HEK293 (cell line): ENCODE results near the gene FCRL1.

Experiments used
- REPIN1 ChIP-seq: fragments of 450-650 bp; formaldehyde crosslinking; IDR thresholded peaks from 2 replicates; pipeline ENCODE4 v1.5.1; 2017; ENCODE audit warnings: missing biosample characterization, missing genetic modification characterization, low read depth
- REST ChIP-seq: fragments of 450-650 bp; formaldehyde crosslinking; IDR thresholded peaks from 2 replicates; pipeline ENCODE4 v1.5.1; 2016; ENCODE audit warnings: missing biosample characterization, missing genetic modification characterization
- SALL2 ChIP-seq: fragments of 450-650 bp; formaldehyde crosslinking; IDR thresholded peaks from 2 replicates; pipeline ENCODE4 v1.5.0; 2017; ENCODE audit warnings: missing biosample characterization, mild to moderate bottlenecking, missing genetic modification characterization, borderline replicate concordance
- YY1 ChIP-seq: fragments of 450-650 bp; formaldehyde crosslinking; IDR thresholded peaks from 2 replicates; pipeline ENCODE4 v1.5.1; 2018; ENCODE audit warnings: missing biosample characterization, missing genetic modification characterization
- ZBTB11 ChIP-seq: fragments of 450-650 bp; formaldehyde crosslinking; conservative IDR thresholded peaks from 2 replicates; pipeline ENCODE4 v1.5.1; 2016; ENCODE audit warnings: low read depth, missing biosample characterization, missing genetic modification characterization
- ZNF10 ChIP-seq: fragments of 450-650 bp; formaldehyde crosslinking; IDR thresholded peaks from 2 replicates; pipeline ENCODE4 v1.5.1; 2017; ENCODE audit warnings: missing biosample characterization, missing genetic modification characterization
- ZNF2 ChIP-seq: fragments of 450-650 bp; formaldehyde crosslinking; IDR thresholded peaks from 2 replicates; pipeline ENCODE4 v1.5.1; 2016; ENCODE audit warnings: missing biosample characterization, missing genetic modification characterization
- ZNF335 ChIP-seq: fragments of 450-650 bp; formaldehyde crosslinking; conservative IDR thresholded peaks from 2 replicates; pipeline ENCODE4 v1.5.1; 2016; ENCODE audit warnings: missing biosample characterization, missing genetic modification characterization
- ZNF501 ChIP-seq: fragments of 450-650 bp; formaldehyde crosslinking; IDR thresholded peaks from 2 replicates; pipeline ENCODE4 v1.5.1; 2016; ENCODE audit warnings: missing biosample characterization, missing genetic modification characterization
- ZNF530 ChIP-seq: fragments of 450-650 bp; formaldehyde crosslinking; IDR thresholded peaks from 2 replicates; pipeline ENCODE4 v1.5.1; 2016; ENCODE audit warnings: low read depth, missing biosample characterization, missing genetic modification characterization
- ZNF747 ChIP-seq: fragments of 450-650 bp; formaldehyde crosslinking; IDR thresholded peaks from 2 replicates; pipeline ENCODE4 v1.5.1; 2016; ENCODE audit warnings: missing biosample characterization, missing genetic modification characterization
- TF ChIP-seq, protein P1 (sequence below): fragments of 450-650 bp; formaldehyde crosslinking; IDR thresholded peaks from 2 replicates; pipeline ENCODE4 v1.5.1; 2016; ENCODE audit warnings: missing biosample characterization, missing genetic modification characterization

GRCh38 chr1:157844089-157844830, 24.3 kb upstream of the FCRL1 start:
- TF ChIP-seq, protein P1, sequence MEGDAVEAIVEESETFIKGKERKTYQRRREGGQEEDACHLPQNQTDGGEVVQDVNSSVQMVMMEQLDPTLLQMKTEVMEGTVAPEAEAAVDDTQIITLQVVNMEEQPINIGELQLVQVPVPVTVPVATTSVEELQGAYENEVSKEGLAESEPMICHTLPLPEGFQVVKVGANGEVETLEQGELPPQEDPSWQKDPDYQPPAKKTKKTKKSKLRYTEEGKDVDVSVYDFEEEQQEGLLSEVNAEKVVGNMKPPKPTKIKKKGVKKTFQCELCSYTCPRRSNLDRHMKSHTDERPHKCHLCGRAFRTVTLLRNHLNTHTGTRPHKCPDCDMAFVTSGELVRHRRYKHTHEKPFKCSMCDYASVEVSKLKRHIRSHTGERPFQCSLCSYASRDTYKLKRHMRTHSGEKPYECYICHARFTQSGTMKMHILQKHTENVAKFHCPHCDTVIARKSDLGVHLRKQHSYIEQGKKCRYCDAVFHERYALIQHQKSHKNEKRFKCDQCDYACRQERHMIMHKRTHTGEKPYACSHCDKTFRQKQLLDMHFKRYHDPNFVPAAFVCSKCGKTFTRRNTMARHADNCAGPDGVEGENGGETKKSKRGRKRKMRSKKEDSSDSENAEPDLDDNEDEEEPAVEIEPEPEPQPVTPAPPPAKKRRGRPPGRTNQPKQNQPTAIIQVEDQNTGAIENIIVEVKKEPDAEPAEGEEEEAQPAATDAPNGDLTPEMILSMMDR (tag by site-specific recombination): no peak
- TF ChIP-seq YY1 (tag by site-specific recombination) (no peak), ZNF335 (tag by site-specific recombination) (no peak), ZNF2 (tag by site-specific recombination) (no peak), REST (tag by site-specific recombination) (no peak), SALL2 (tag by site-specific recombination) (no peak), ZNF501 (tag by site-specific recombination) (no peak), ZNF530 (tag by site-specific recombination) (no peak), ZNF747 (tag by site-specific recombination) (no peak), ZBTB11 (no peak), REPIN1 (tag by site-specific recombination) (no peak), ZNF10 (tag by site-specific recombination) (no peak)
